Body of pancreas (tissue), 4 donors: ENCODE data around the gene THADA.

Source experiments
- CTCF ChIP-seq, 7 experiments: fragments of 450-650 bp in 4 of 7; fragments of 200-600 bp in 3 of 7; sonication (generic) in 3 of 7; IDR thresholded peaks; one replicate each; pipeline ENCODE4 v1.5.1; 2016 to 2019; ENCODE audit warnings: antibody characterized with exemption in 7 of 7
- POLR2A ChIP-seq, 3 donors: fragments of 450-650 bp; IDR thresholded peaks; one replicate each; pipeline ENCODE4 v1.6.1; 2016; ENCODE audit warnings: antibody characterized with exemption in 3 of 3, mild to moderate bottlenecking in 2 of 3

GRCh38 chr2:43622931-43623451 lies 27.2 kb upstream of the THADA start:
- no peak for TF ChIP-seq CTCF (IDR thresholded peaks at IDR 0.05)
- no peak for TF ChIP-seq POLR2A (IDR thresholded peaks at IDR 0.05)
